Measurements from ENCODE around the gene CA11.

GRCh38 chr19:48624067-48624594 is 21.9 kb downstream of the CA11 start:
- TF ChIP-seq CTCF (IDR thresholded peaks at IDR 0.05) (no peak), POLR2A (IDR thresholded peaks at IDR 0.05; ENCODE audit: low read depth) (no peak), EP300 (IDR thresholded peaks at IDR 0.05) (no peak)

Data from esophagus muscularis mucosa (tissue), 4 donors.